OCI-LY1 (cell line): ENCODE results near the gene ZFP91.

Source experiments
- H2AFZ ChIP-seq: fragments of 200-600 bp; sonication (generic), shearing (Covaris generic); 2 replicates; pipeline ENCODE4 v1.6.0; 2014; ENCODE audit warnings: antibody characterized with exemption, mild to moderate bottlenecking, low read length
- H3F3A ChIP-seq: fragments of 200-600 bp; sonication (generic), shearing (Covaris generic); 2 replicates; pipeline ENCODE4 v1.6.0; 2014; ENCODE audit warnings: mild to moderate bottlenecking, antibody characterized with exemption, low read length, moderate library complexity; ENCODE audit not compliant: insufficient read depth
- H3K27ac ChIP-seq: fragments of 200-600 bp; sonication (generic); 2 replicates; pipeline ENCODE4 v1.5.1; 2014; ENCODE audit warnings: low read length, mixed run types, mild to moderate bottlenecking, low read depth; ENCODE audit not compliant: poor library complexity, severe bottlenecking
- H3K27me3 ChIP-seq: fragments of 200-600 bp; sonication (generic); 2 replicates; pipeline ENCODE4 v1.6.0; 2014; ENCODE audit warnings: antibody characterized with exemption, mild to moderate bottlenecking, low read length, moderate library complexity; ENCODE audit not compliant: insufficient read depth
- H3K36me3 ChIP-seq: fragments of 200-600 bp; sonication (generic); 2 replicates; pipeline ENCODE4 v1.6.1; 2014; ENCODE audit warnings: mild to moderate bottlenecking, antibody characterized with exemption, low read length, moderate library complexity, mixed read lengths; ENCODE audit not compliant: insufficient read depth
- H3K4me1 ChIP-seq: fragments of 200-600 bp; sonication (generic); 2 replicates; pipeline ENCODE4 v1.5.1; 2014; ENCODE audit warnings: mild to moderate bottlenecking, low read length, moderate library complexity; ENCODE audit not compliant: insufficient read depth, severe bottlenecking
- H3K4me2 ChIP-seq: fragments of 200-600 bp; sonication (generic), shearing (Covaris generic); 2 replicates; pipeline ENCODE4 v1.6.1; 2014; ENCODE audit warnings: low read length
- H3K4me3 ChIP-seq: fragments of 200-600 bp; sonication (generic); 2 replicates; pipeline ENCODE4 v1.5.1; 2014; ENCODE audit warnings: low read length, low read depth, mild to moderate bottlenecking, mixed read lengths; ENCODE audit not compliant: poor library complexity, severe bottlenecking
- H3K79me2 ChIP-seq: fragments of 200-600 bp; shearing (Covaris generic); 2 replicates; pipeline ENCODE4 v1.6.1; 2016; ENCODE audit warnings: mixed run types, low read length, mixed read lengths; ENCODE audit not compliant: insufficient read depth
- H3K9ac ChIP-seq: fragments of 200-600 bp; sonication (generic), shearing (Covaris generic); 2 replicates; pipeline ENCODE4 v1.6.1; 2014; ENCODE audit warnings: mild to moderate bottlenecking, low read length, mixed read lengths
- H3K9me2 ChIP-seq: fragments of 200-600 bp; sonication (generic), shearing (Covaris generic); 2 replicates; pipeline ENCODE4 v1.6.1; 2014; ENCODE audit warnings: low read depth, mild to moderate bottlenecking, low read length, mixed read lengths
- H3K9me3 ChIP-seq: fragments of 200-600 bp; shearing (Covaris generic); 2 replicates; pipeline ENCODE4 v1.6.1; 2014; ENCODE audit warnings: low read length, mixed read lengths
- H4K20me1 ChIP-seq: fragments of 200-600 bp; sonication (generic), shearing (Covaris generic); 2 replicates; pipeline ENCODE4 v1.6.0; 2016; ENCODE audit warnings: mild to moderate bottlenecking, low read length; ENCODE audit not compliant: insufficient read depth
- EZH2 ChIP-seq: fragments of 200-600 bp; sonication (generic), shearing (Covaris generic); IDR thresholded peaks from 2 replicates; pipeline ENCODE4 v1.8.0; 2017; ENCODE audit warnings: borderline replicate concordance, mixed run types, mild to moderate bottlenecking, antibody characterized with exemption, low read length, moderate library complexity, mixed read lengths
- TF ChIP-seq, protein P1 (sequence below): fragments of 200-600 bp; sonication (generic), shearing (Covaris generic); IDR thresholded peaks from 2 replicates; pipeline ENCODE4 v1.5.1; 2017; ENCODE audit warnings: mild to moderate bottlenecking, antibody characterized with exemption, low read length, moderate library complexity, mixed read lengths

ZFP91 gene

DNA sequence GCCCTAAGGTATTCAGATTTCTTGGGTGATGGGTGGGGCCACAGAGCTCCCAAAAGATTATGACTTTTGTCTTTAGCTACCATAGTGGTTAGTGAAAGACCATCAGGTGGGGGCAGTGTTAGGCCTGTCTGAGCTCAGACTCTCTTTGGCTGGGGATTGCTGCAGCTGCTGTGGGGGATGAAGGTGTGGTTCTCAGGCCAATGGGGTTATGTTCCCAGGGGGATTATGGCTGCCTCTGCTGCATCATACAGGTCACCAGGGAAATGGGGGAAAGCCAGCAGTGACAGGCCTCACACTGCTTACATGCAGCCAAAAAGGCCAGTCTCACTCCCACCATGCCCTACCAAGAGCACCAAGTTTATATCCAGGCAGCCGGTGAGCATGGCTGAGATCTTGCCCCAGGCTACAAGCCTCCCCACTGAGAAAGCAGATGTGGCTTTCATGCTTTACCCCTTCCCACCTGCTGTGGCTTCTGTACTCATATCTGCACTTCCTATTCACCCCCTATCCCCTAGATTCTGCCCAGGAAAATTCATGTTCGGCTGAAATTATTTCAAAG lies 68.4 kb downstream of the ZFP91 start:
- H3K27me3 ChIP-seq: no peaks in the 10 kb centered on the region
- H3F3A ChIP-seq: no peaks in the 10 kb centered on the region
- H3K9me3 ChIP-seq: peaks cover 6% of the 10 kb centered on the region; the same call in 1 of the 2 replicates
- H3K4me1 ChIP-seq: no peaks in the 10 kb centered on the region
- no peak overlapping the region for H3K4me3 ChIP-seq
- H2AFZ ChIP-seq: no peak overlapping the region
- H3K27ac ChIP-seq: no peak overlapping the region
- H3K36me3 ChIP-seq: no peaks in the 10 kb centered on the region
- TF ChIP-seq EZH2: no peak
- TF ChIP-seq, protein P1, sequence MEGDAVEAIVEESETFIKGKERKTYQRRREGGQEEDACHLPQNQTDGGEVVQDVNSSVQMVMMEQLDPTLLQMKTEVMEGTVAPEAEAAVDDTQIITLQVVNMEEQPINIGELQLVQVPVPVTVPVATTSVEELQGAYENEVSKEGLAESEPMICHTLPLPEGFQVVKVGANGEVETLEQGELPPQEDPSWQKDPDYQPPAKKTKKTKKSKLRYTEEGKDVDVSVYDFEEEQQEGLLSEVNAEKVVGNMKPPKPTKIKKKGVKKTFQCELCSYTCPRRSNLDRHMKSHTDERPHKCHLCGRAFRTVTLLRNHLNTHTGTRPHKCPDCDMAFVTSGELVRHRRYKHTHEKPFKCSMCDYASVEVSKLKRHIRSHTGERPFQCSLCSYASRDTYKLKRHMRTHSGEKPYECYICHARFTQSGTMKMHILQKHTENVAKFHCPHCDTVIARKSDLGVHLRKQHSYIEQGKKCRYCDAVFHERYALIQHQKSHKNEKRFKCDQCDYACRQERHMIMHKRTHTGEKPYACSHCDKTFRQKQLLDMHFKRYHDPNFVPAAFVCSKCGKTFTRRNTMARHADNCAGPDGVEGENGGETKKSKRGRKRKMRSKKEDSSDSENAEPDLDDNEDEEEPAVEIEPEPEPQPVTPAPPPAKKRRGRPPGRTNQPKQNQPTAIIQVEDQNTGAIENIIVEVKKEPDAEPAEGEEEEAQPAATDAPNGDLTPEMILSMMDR: no peak
- no peaks in the 10 kb centered on the region for H3K79me2 ChIP-seq
- no peaks in the 10 kb centered on the region for H3K9me2 ChIP-seq
- H3K9ac ChIP-seq: no peak overlapping the region
- H3K4me2 ChIP-seq: no peak overlapping the region
- no peaks in the 10 kb centered on the region for H4K20me1 ChIP-seq

DNA sequence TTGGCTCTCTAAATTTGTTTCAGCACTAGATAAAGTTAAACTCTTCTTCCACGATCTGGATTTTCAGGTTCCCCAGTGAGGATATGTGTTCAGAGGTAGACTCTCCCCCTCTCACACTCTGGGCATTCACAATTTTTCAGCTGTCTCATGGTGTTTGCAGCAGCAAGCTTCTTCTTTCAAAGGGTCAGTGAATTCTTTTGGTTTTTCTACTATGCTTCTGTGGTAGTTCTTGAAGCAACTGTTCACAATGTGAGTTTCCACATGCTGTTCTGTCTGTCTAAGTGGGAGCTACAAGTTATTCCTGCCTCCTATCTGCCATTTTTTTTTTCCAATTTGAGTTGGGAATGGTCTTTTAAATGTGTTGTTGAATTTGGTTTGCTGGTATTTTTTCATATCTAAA lies 69.0 kb downstream of the ZFP91 start:
- Histone ChIP-seq H3K27ac (no peak overlapping the region), H3K4me3 (no peak overlapping the region), H3K79me2 (no peaks in the 10 kb centered on the region), H3K9me2 (no peaks in the 10 kb centered on the region), H3K36me3 (no peaks in the 10 kb centered on the region), H3F3A (no peaks in the 10 kb centered on the region), H3K27me3 (no peaks in the 10 kb centered on the region), H3K9ac (no peak overlapping the region), H3K4me1 (no peaks in the 10 kb centered on the region), H3K4me2 (no peak overlapping the region), H4K20me1 (no peaks in the 10 kb centered on the region), H2AFZ (no peak overlapping the region), H3K9me3 (peaks cover 6% of the 10 kb centered on the region; the same call in 1 of the 2 replicates)
- TF ChIP-seq, protein P1: no peak
- TF ChIP-seq EZH2: no peak

DNA sequence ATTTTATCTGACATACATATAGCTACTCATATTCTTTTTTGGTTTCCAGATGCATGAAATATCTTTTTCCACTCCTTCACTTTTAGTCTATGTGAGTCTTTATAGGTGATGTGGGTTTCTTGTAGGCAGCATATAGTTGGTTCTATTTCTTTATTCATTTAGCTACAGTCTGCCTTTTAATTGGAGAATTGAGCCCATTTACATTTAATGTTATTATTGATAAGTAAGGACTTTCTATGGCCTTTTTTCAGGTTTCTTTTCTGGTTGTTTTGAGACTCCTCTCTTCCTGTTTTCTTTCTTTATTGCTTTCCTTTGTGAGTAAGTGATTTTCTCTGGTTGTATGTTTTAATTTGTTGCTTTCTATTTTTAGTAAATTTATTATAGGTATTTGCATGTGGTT lies 70.8 kb downstream of the ZFP91 start:
- H3K79me2 ChIP-seq: no peaks in the 10 kb centered on the region
- H2AFZ ChIP-seq: no peak overlapping the region

More for the DNA sequence above, 70.8 kb downstream of the ZFP91 start:
- H3K9me3 ChIP-seq: peaks cover 6% of the 10 kb centered on the region; the same call in 1 of the 2 replicates
- H3K27ac ChIP-seq: no peak overlapping the region
- H3K9me2 ChIP-seq: no peaks in the 10 kb centered on the region
- no peaks in the 10 kb centered on the region for H3K4me1 ChIP-seq
- no peaks in the 10 kb centered on the region for H3K27me3 ChIP-seq
- no peaks in the 10 kb centered on the region for H4K20me1 ChIP-seq
- H3K9ac ChIP-seq: no peak overlapping the region
- no peaks in the 10 kb centered on the region for H3K36me3 ChIP-seq
- no peak overlapping the region for H3K4me2 ChIP-seq
- no peak overlapping the region for H3K4me3 ChIP-seq
- no peaks in the 10 kb centered on the region for H3F3A ChIP-seq
- TF ChIP-seq, protein P1: no peak
- TF ChIP-seq EZH2: no peak
